Activated naive CD4-positive, alpha-beta T cell treated with anti-CD3 and anti-CD28 coated beads, Interleukin-2, amount 50 U/mL, for 72 hours (primary cell): ENCODE results near the gene ATG5. TPM values are rescaled to one million over a fixed set of nuclear protein-coding genes. Genes with fewer than 3 reads are reported as not detected.

Source experiments
- ATAC-seq, 2 donors: fragments of 150-1000 bp; cut with Tn5 transposase; 2 replicates each; pipeline ENCODE4 v1.10.0; 2021; ENCODE audit warnings: mild to moderate bottlenecking in 2 of 2, moderate library complexity in 2 of 2
- DNase-seq, 2 donors: peaks; one replicate each; pipeline ENCODE4 v3.0.0; 2021 to 2022; ENCODE audit warnings: low spot score in 2 of 2
- H3K27ac Mint-ChIP-seq, 2 donors: one replicate each; pipeline ENCODE4 v1.8.0; 2022; ENCODE audit warnings: mild to moderate bottlenecking in 2 of 2, mixed read lengths in 2 of 2
- H3K36me3 Mint-ChIP-seq, 2 donors: one replicate each; pipeline ENCODE4 v1.8.0; 2022; ENCODE audit warnings: mixed read lengths in 2 of 2
- H3K9me3 Mint-ChIP-seq, 2 donors: one replicate each; pipeline ENCODE4 v1.8.0; 2022; ENCODE audit warnings: mixed read lengths in 2 of 2
- total RNA-seq, 2 donors: library from RNA; stranded (reverse); gene quantifications; one replicate each; pipeline ENCODE4 v1.2.3, GENCODE V29; 2022

Gene ATG5
- total RNA-seq, 2 donors from 2014 or later: 23.5 to 28.2 TPM

- peaks cover 5 to 13% of the 10 kb centered on the region in 2 donors for H3K36me3 Mint-ChIP-seq
- no peak for ATAC-seq
- H3K27ac Mint-ChIP-seq: no peak overlapping the region
- H3K9me3 Mint-ChIP-seq: no peaks in the 10 kb centered on the region
- DNase-seq: no peak
These were observed 3.6 kb downstream of the ATG5 start for GRCh38 chr6:106321940-106322339.

GRCh38 chr6:106318851-106319250 lies 6.7 kb downstream of the ATG5 start:
- no peak overlapping the region for H3K27ac Mint-ChIP-seq
- no peaks in the 10 kb centered on the region for H3K9me3 Mint-ChIP-seq
- DNase-seq (no peak), ATAC-seq (no peak)
- H3K36me3 Mint-ChIP-seq: peaks cover 5% of the 10 kb centered on the region in 2 donors

- H3K27ac Mint-ChIP-seq: no peak overlapping the region
- peaks cover 4 to 5% of the 10 kb centered on the region in 2 donors for H3K36me3 Mint-ChIP-seq
- DNase-seq (no peak), ATAC-seq (no peak)
- H3K9me3 Mint-ChIP-seq: no peaks in the 10 kb centered on the region
These were observed 7.5 kb downstream of the ATG5 start for GRCh38 chr6:106318061-106318460.

GRCh38 chr6:106316375-106316766 lies 9.2 kb downstream of the ATG5 start:
- DNase-seq (no peak), ATAC-seq (peak; percentile 66 to 87)
- Mint-ChIP-seq H3K9me3 (no peaks in the 10 kb centered on the region), H3K36me3 (peaks cover 13 to 17% of the 10 kb centered on the region in 2 donors), H3K27ac (peak overlapping the region; percentile 17 to 30)

GRCh38 chr6:106315765-106316374 lies 9.7 kb downstream of the ATG5 start:
- ATAC-seq (peak; percentile 37 to 80), DNase-seq (no peak)
- peak overlapping the region; percentile 17 to 30 for H3K27ac Mint-ChIP-seq
- H3K9me3 Mint-ChIP-seq: no peaks in the 10 kb centered on the region
- H3K36me3 Mint-ChIP-seq: peaks cover 13 to 17% of the 10 kb centered on the region in 2 donors

GRCh38 chr6:106309766-106310373 lies 15.7 kb downstream of the ATG5 start:
- DNase-seq (no peak), ATAC-seq (no peak)
- Mint-ChIP-seq H3K27ac (no peak overlapping the region), H3K9me3 (no peaks in the 10 kb centered on the region), H3K36me3 (peaks cover 9 to 27% of the 10 kb centered on the region in 2 donors)

- peaks cover 8 to 27% of the 10 kb centered on the region in 2 donors for H3K36me3 Mint-ChIP-seq
- ATAC-seq (no peak), DNase-seq (no peak)
- H3K27ac Mint-ChIP-seq: no peak overlapping the region
- H3K9me3 Mint-ChIP-seq: no peaks in the 10 kb centered on the region
These were observed 16.6 kb downstream of the ATG5 start for GRCh38 chr6:106308985-106309384.

- no peaks in the 10 kb centered on the region for H3K9me3 Mint-ChIP-seq
- peaks cover 0 to 10% of the 10 kb centered on the region in 2 donors for H3K36me3 Mint-ChIP-seq
- H3K27ac Mint-ChIP-seq: no peak overlapping the region
- DNase-seq: no peak
- no peak for ATAC-seq
These were observed 19.8 kb downstream of the ATG5 start for GRCh38 chr6:106305740-106306139.

GRCh38 chr6:106300944-106301343 lies 24.6 kb downstream of the ATG5 start:
- Mint-ChIP-seq H3K9me3 (no peaks in the 10 kb centered on the region), H3K27ac (no peak overlapping the region), H3K36me3 (no peaks in the 10 kb centered on the region)
- no peak for DNase-seq
- no peak for ATAC-seq

- ATAC-seq (no peak), DNase-seq (no peak)
- H3K9me3 Mint-ChIP-seq: no peaks in the 10 kb centered on the region
These were observed 25.4 kb downstream of the ATG5 start for GRCh38 chr6:106300020-106300780.

GRCh38 chr6:106293116-106293515 lies 32.4 kb downstream of the ATG5 start:
- Mint-ChIP-seq H3K9me3 (peaks cover 3 to 8% of the 10 kb centered on the region in 2 donors), H3K27ac (no peak overlapping the region), H3K36me3 (peaks cover 12 to 23% of the 10 kb centered on the region in 2 donors)
- DNase-seq: no peak
- ATAC-seq: no peak

More at GRCh38 chr6:106300020-106300780, 25.4 kb downstream of the ATG5 start:
- Mint-ChIP-seq H3K36me3 (no peaks in the 10 kb centered on the region), H3K27ac (no peak overlapping the region)

GRCh38 chr6:106290954-106291353 lies 34.6 kb downstream of the ATG5 start:
- H3K9me3 Mint-ChIP-seq: peaks cover 3 to 8% of the 10 kb centered on the region in 2 donors
- ATAC-seq: no peak
- H3K27ac Mint-ChIP-seq: no peak overlapping the region
- DNase-seq: no peak
- H3K36me3 Mint-ChIP-seq: peaks cover 12 to 27% of the 10 kb centered on the region in 2 donors

GRCh38 chr6:106290032-106290431 lies 35.5 kb downstream of the ATG5 start:
- DNase-seq: no peak
- peaks cover 12 to 30% of the 10 kb centered on the region in 2 donors for H3K36me3 Mint-ChIP-seq
- H3K9me3 Mint-ChIP-seq: peaks cover 3 to 9% of the 10 kb centered on the region in 2 donors

GRCh38 chr6:106287215-106287614 lies 38.3 kb downstream of the ATG5 start:
- DNase-seq: no peak
- Mint-ChIP-seq H3K9me3 (peaks cover 3 to 13% of the 10 kb centered on the region in 2 donors), H3K36me3 (peaks cover 11 to 24% of the 10 kb centered on the region in 2 donors), H3K27ac (no peak overlapping the region)
- no peak for ATAC-seq

More at GRCh38 chr6:106290032-106290431, 35.5 kb downstream of the ATG5 start:
- ATAC-seq: no peak
- no peak overlapping the region for H3K27ac Mint-ChIP-seq

GRCh38 chr6:106286746-106287145 lies 38.8 kb downstream of the ATG5 start:
- no peak for ATAC-seq
- no peak for DNase-seq
- H3K36me3 Mint-ChIP-seq: peaks cover 6 to 20% of the 10 kb centered on the region in 2 donors
- H3K27ac Mint-ChIP-seq: no peak overlapping the region
- peaks cover 2 to 8% of the 10 kb centered on the region in 2 donors for H3K9me3 Mint-ChIP-seq

- ATAC-seq (no peak), DNase-seq (no peak)
- no peak overlapping the region for H3K27ac Mint-ChIP-seq
These were observed 42.1 kb downstream of the ATG5 start for GRCh38 chr6:106283481-106283880.

GRCh38 chr6:106281661-106282060 lies 43.9 kb downstream of the ATG5 start:
- Mint-ChIP-seq H3K9me3 (peaks cover 0 to 5% of the 10 kb centered on the region in 2 donors), H3K27ac (no peak overlapping the region), H3K36me3 (peaks cover 9 to 20% of the 10 kb centered on the region in 2 donors)
- ATAC-seq: peak in 1 of 2 donors; percentile 86
- DNase-seq: no peak

More at GRCh38 chr6:106283481-106283880, 42.1 kb downstream of the ATG5 start:
- peaks cover 0 to 5% of the 10 kb centered on the region in 2 donors for H3K9me3 Mint-ChIP-seq
- H3K36me3 Mint-ChIP-seq: peaks cover 8 to 18% of the 10 kb centered on the region in 2 donors
